ENCODE measurements around the gene ZNF655.

GRCh38 chr7:99535667-99536066 lies 22.8 kb upstream of the ZNF655 start:
- no peak for TF ChIP-seq CTCF (IDR thresholded peaks at IDR 0.05; ENCODE audit: low read depth, low read length, poor library complexity, severe bottlenecking)
- TF ChIP-seq EZH2phosphoT487 (IDR thresholded peaks at IDR 0.05; ENCODE audit: borderline replicate concordance, low read length), result no peak

All from DOHH2 (cell line).